ENCODE results near the gene SLC6A5. TPM values are rescaled to one million over a fixed set of nuclear protein-coding genes. Genes with fewer than 3 reads are reported as not detected.

SLC6A5 gene
- total and polyA plus RNA-seq, 2 of the 8 experiments (the other 6 are each of a cell fraction or from before 2014, with no cell fraction given): not detected

- no peaks in the 10 kb centered on the region for H4K20me1 ChIP-seq (replicated peaks in 1 of 2; ENCODE audit: control insufficient read depth in 1 of 2, insufficient read depth in 2 of 2, low read length in 2 of 2)
- no peak overlapping the region for H3K23ac ChIP-seq (ENCODE audit: insufficient read length)
- no peak overlapping the region for H3K4ac ChIP-seq (replicated peaks; ENCODE audit: insufficient read length, low read depth, low read length)
- H3K79me2 ChIP-seq (ENCODE audit: control insufficient read depth in 1 of 2, insufficient read depth in 2 of 2, low read length in 2 of 2): no peaks in the 10 kb centered on the region
- H3K79me1 ChIP-seq (ENCODE audit: low read depth, low read length): no peaks in the 10 kb centered on the region
- no peak overlapping the region for H2AFZ ChIP-seq (ENCODE audit: low read length)
- no peak overlapping the region for H3K14ac ChIP-seq (ENCODE audit: insufficient read length)
- no peak overlapping the region for H3K4me3 ChIP-seq (ENCODE audit: extremely low read depth in 1 of 4, insufficient read depth in 2 of 4, low read depth in 3 of 4, low read length in 4 of 4)
- ChIA-PET POLR2A (ENCODE audit: partially characterized antibody) (interaction anchor here (1.2 kb wide), 1 partner anchor 11 kb away, joined by 3 read pairs; no protein-coding TSS in a partner anchor), CTCF (ENCODE audit: partially characterized antibody) (interaction anchor here (0.8 to 2.8 kb wide), 9 partner anchors 8 to 466 kb away, joined by 3 to 16 read pairs (median 4); no protein-coding TSS in a partner anchor)
- H2BK120ac ChIP-seq (replicated peaks; ENCODE audit: low read depth, low read length): no peak overlapping the region
- H3K4me1 ChIP-seq (replicated peaks in 1 of 4; ENCODE audit: control insufficient read depth in 3 of 4, insufficient read depth in 4 of 4, low read length in 3 of 4): peaks cover 1 to 13% (median 10%) of the 10 kb centered on the region in 4 experiments; a peak in 5 of 7 replicates
- no peaks in the 10 kb centered on the region for H3K36me3 ChIP-seq (ENCODE audit: control insufficient read depth in 2 of 4, insufficient read depth in 4 of 4, low read length in 3 of 4)
- TF ChIP-seq SUZ12 (IDR thresholded peaks at IDR 0.05; ENCODE audit: low read length) (no peak), RAD21 (IDR thresholded peaks at IDR 0.05 in 1 of 2, conservative IDR thresholded peaks at IDR 0.05 in 1 of 2; ENCODE audit: low read depth in 2 of 2, low read length in 2 of 2) (no peak)
- no peak overlapping the region for H2BK20ac ChIP-seq (ENCODE audit: low read length)
- no peak overlapping the region for H3K9ac ChIP-seq (replicated peaks in 1 of 4; ENCODE audit: extremely low read depth in 1 of 4, low read depth in 3 of 4, low read length in 3 of 4)
- no peak overlapping the region; a peak in 1 of 4 replicates for H3K4me2 ChIP-seq (ENCODE audit: insufficient read depth in 1 of 2, low read depth in 2 of 2, low read length in 2 of 2)
- no peak for FAIRE-seq
- no peak overlapping the region for H2BK12ac ChIP-seq (ENCODE audit: low read depth, low read length)
- H3K23me2 ChIP-seq (ENCODE audit: low read depth, low read length): no peaks in the 10 kb centered on the region
- H2BK5ac ChIP-seq (ENCODE audit: low read depth, low read length): no peak overlapping the region
- H4K8ac ChIP-seq (ENCODE audit: extremely low read depth, insufficient read depth, low read length): no peak overlapping the region
- 69% methylated on average over 2 of the region's 2 CpGs; no CpG with 5 or more reads in 1 of the 2 experiments for WGBS, 2 experiments (ENCODE audit: extremely low coverage in 1 of 2, insufficient coverage in 1 of 2, insufficient read length in 1 of 2, insufficient replicate concordance in 2 of 2, low coverage in 1 of 2, low lambda C conversion rate in 2 of 2, missing lambda C conversion rate in 1 of 2)
- no peaks in the 10 kb centered on the region for H3K9me3 ChIP-seq (ENCODE audit: insufficient read depth in 2 of 2, low read depth in 1 of 2, low read length in 1 of 2)
- no peak for DNase-seq (ENCODE audit: low read depth in 1 of 2, low spot score in 2 of 2)
- no peaks in the 10 kb centered on the region; a peak in 1 of 7 replicates for H3K27me3 ChIP-seq (replicated peaks in 1 of 4; ENCODE audit: control insufficient read depth in 3 of 4, extremely low read depth in 1 of 4, insufficient read depth in 3 of 4, low read length in 3 of 4)
- no peak overlapping the region for H2BK15ac ChIP-seq (ENCODE audit: low read length)
- H2AK5ac ChIP-seq (ENCODE audit: low read depth, low read length): no peak overlapping the region
- no peak overlapping the region for H4K5ac ChIP-seq (ENCODE audit: insufficient read length, low read depth, low read length)
- no peak overlapping the region for H3K27ac ChIP-seq (ENCODE audit: low read depth, low read length)
- H3K56ac ChIP-seq (replicated peaks; ENCODE audit: insufficient read length, low read depth, low read length): no peak overlapping the region
- no peak overlapping the region for H4K91ac ChIP-seq (replicated peaks; ENCODE audit: insufficient read length, low read length)
- no peak overlapping the region for H3K18ac ChIP-seq (ENCODE audit: extremely low read depth, low read length)
These were observed 21.6 kb downstream of the SLC6A5 start for GRCh38 chr11:20620988-20621387.
